ENCODE measurements around the gene SOSTDC1.

SOSTDC1 gene

GRCh38 chr7:16494551-16494950, 29.0 kb upstream of the SOSTDC1 start:
- TF ChIP-seq, protein P1, sequence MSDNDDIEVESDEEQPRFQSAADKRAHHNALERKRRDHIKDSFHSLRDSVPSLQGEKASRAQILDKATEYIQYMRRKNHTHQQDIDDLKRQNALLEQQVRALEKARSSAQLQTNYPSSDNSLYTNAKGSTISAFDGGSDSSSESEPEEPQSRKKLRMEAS (IDR thresholded peaks at IDR 0.05; ENCODE audit: low read depth, low read length), result no peak
- TF ChIP-seq POLR2A (IDR thresholded peaks at IDR 0.05; ENCODE audit: extremely low read depth, insufficient read length) (no peak), MYC (IDR thresholded peaks at IDR 0.05; ENCODE audit: low read depth, low read length) (no peak)
- TF ChIP-seq, protein P2, sequence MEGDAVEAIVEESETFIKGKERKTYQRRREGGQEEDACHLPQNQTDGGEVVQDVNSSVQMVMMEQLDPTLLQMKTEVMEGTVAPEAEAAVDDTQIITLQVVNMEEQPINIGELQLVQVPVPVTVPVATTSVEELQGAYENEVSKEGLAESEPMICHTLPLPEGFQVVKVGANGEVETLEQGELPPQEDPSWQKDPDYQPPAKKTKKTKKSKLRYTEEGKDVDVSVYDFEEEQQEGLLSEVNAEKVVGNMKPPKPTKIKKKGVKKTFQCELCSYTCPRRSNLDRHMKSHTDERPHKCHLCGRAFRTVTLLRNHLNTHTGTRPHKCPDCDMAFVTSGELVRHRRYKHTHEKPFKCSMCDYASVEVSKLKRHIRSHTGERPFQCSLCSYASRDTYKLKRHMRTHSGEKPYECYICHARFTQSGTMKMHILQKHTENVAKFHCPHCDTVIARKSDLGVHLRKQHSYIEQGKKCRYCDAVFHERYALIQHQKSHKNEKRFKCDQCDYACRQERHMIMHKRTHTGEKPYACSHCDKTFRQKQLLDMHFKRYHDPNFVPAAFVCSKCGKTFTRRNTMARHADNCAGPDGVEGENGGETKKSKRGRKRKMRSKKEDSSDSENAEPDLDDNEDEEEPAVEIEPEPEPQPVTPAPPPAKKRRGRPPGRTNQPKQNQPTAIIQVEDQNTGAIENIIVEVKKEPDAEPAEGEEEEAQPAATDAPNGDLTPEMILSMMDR (IDR thresholded peaks at IDR 0.05; ENCODE audit: low read depth, low read length), result no peak

DNA sequence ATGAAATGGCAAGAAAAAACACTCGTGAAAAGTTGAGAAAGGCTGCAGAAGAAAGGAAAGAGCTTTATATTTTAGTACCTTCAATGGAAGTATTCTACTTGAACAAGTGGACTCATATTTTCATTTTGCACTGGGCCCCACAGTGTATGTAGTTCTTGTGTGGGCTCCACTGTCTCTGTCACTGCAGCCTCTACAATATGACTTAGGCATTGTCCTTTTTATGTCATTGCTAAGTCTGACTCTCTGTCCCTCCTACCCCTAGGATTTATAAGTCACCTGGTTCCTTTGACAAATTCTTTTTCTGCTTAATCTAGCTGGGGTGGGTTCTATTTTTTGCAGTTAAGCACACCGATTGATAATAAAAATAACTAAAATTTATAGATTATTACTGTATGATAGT, 27.7 kb upstream of the SOSTDC1 start:
- DNase-seq (ENCODE audit: low read depth), result no peak
- H3K4me3 ChIP-seq (ENCODE audit: low read depth, low read length), result no peak overlapping the region
- TF ChIP-seq POLR2A (IDR thresholded peaks at IDR 0.05; ENCODE audit: extremely low read depth, insufficient read length), result no peak
- TF ChIP-seq, protein P2 (IDR thresholded peaks at IDR 0.05; ENCODE audit: low read depth, low read length), result no peak
- TF ChIP-seq, protein P1 (IDR thresholded peaks at IDR 0.05; ENCODE audit: low read depth, low read length), result no peak
- TF ChIP-seq MYC (IDR thresholded peaks at IDR 0.05; ENCODE audit: low read depth, low read length), result no peak

More at GRCh38 chr7:16494551-16494950, 29.0 kb upstream of the SOSTDC1 start:
- H3K4me3 ChIP-seq (ENCODE audit: low read depth, low read length), result no peak overlapping the region
- no peak for DNase-seq (ENCODE audit: low read depth)

GRCh38 chr7:16492513-16493062, 27.1 kb upstream of the SOSTDC1 start:
- TF ChIP-seq, protein P2 (IDR thresholded peaks at IDR 0.05; ENCODE audit: low read depth, low read length), result no peak
- TF ChIP-seq, protein P1 (IDR thresholded peaks at IDR 0.05; ENCODE audit: low read depth, low read length), result no peak
- no peak for TF ChIP-seq MYC (IDR thresholded peaks at IDR 0.05; ENCODE audit: low read depth, low read length)
- TF ChIP-seq POLR2A (IDR thresholded peaks at IDR 0.05; ENCODE audit: extremely low read depth, insufficient read length), result no peak
- no peak overlapping the region for H3K4me3 ChIP-seq (ENCODE audit: low read depth, low read length)
- no peak for DNase-seq (ENCODE audit: low read depth)

DNA sequence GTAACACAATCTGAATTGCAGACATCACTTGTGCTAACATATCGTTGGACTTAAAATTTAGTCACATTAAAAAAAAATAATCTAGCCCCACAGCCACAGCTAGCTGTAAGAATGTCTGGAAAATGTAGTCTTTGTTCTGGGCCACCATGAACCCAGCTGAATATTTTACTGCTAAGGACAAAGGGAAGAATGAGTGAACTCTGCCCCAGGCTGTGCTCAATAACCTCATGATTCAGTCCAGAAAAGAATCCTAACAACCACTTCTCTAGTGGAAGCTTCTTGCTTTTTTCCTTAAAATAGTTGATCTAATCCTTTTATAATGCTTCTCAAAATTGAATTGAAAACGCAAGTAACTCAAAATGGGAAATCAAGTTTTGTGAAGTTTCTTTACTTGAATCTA, 25.6 kb upstream of the SOSTDC1 start:
- no peak for DNase-seq (ENCODE audit: low read depth)
- no peak for TF ChIP-seq POLR2A (IDR thresholded peaks at IDR 0.05; ENCODE audit: extremely low read depth, insufficient read length)
- TF ChIP-seq, protein P2 (IDR thresholded peaks at IDR 0.05; ENCODE audit: low read depth, low read length), result no peak
- TF ChIP-seq, protein P1 (IDR thresholded peaks at IDR 0.05; ENCODE audit: low read depth, low read length), result no peak
- TF ChIP-seq MYC (IDR thresholded peaks at IDR 0.05; ENCODE audit: low read depth, low read length), result no peak
- H3K4me3 ChIP-seq (ENCODE audit: low read depth, low read length), result no peak overlapping the region

- TF ChIP-seq, protein P2 (IDR thresholded peaks at IDR 0.05; ENCODE audit: low read depth, low read length), result no peak
- TF ChIP-seq, protein P1 (IDR thresholded peaks at IDR 0.05; ENCODE audit: low read depth, low read length), result no peak
- TF ChIP-seq POLR2A (IDR thresholded peaks at IDR 0.05; ENCODE audit: extremely low read depth, insufficient read length), result no peak
- TF ChIP-seq MYC (IDR thresholded peaks at IDR 0.05; ENCODE audit: low read depth, low read length), result no peak
- DNase-seq (ENCODE audit: low read depth), result no peak
- H3K4me3 ChIP-seq (ENCODE audit: low read depth, low read length), result no peak overlapping the region
Measured at GRCh38 chr7:16484453-16485158, 19.1 kb upstream of the SOSTDC1 start.

All from NB4 (cell line).